Thyroid gland (tissue), 4 donors: ENCODE results near the gene KIF16B. TPM values are rescaled to one million over a fixed set of nuclear protein-coding genes. Genes with fewer than 3 reads are reported as not detected.

Experiments
- DNase-seq, 2 donors: peaks; one replicate each; pipeline ENCODE4 v3.0.0-alpha.2; 2019
- H3K27ac ChIP-seq, 3 donors: fragments of 200-600 bp; sonication (generic); 1 replicate in 2 of 3; 2 replicates in 1 of 3; pipeline ENCODE4 v1.5.1; 2016 to 2019; ENCODE audit warnings: mild to moderate bottlenecking in 1 of 3, moderate library complexity in 1 of 3
- H3K27me3 ChIP-seq: fragments of 200-600 bp; sonication (generic); one replicate; pipeline ENCODE4 v1.5.1; 2019
- H3K36me3 ChIP-seq, 2 donors: fragments of 200-600 bp; sonication (generic); one replicate each; pipeline ENCODE4 v1.5.1; 2016 to 2019
- H3K4me1 ChIP-seq, 2 donors: fragments of 200-600 bp; sonication (generic); one replicate each; pipeline ENCODE4 v1.5.1; 2017 to 2019
- H3K4me3 ChIP-seq, 3 donors: fragments of 200-600 bp; sonication (generic); replicated peaks in 1 of 3; 1 replicate in 2 of 3; 2 replicates in 1 of 3; pipeline ENCODE4 v1.5.1; 2016; ENCODE audit warnings: mild to moderate bottlenecking in 1 of 3
- H3K9me3 ChIP-seq: fragments of 200-600 bp; sonication (generic); one replicate; pipeline ENCODE4 v1.5.1; 2017
- POLR2A ChIP-seq, 2 donors: fragments of 450-650 bp; IDR thresholded peaks; one replicate each; pipeline ENCODE4 v1.6.1; 2017; ENCODE audit warnings: antibody characterized with exemption in 2 of 2, mild to moderate bottlenecking in 2 of 2, moderate library complexity in 1 of 2
- WGBS, 2 donors: methylation state at CpG; one replicate each; pipeline ENCODE4 v1.1.5; 2017; 5-methylcytosine and 5-hydroxymethylcytosine counted together
- intact Hi-C: fragments of 100-400 bp; cut with DNase I; formaldehyde crosslinking; loops from one replicate; pipeline ENCODE4 v1.15.1; 2023
- total RNA-seq, 4 donors: library from RNA; depleted of rRNA; stranded (reverse); fragments of >200 nt; gene quantifications; one replicate each; pipeline ENCODE4 v1.2.3, GENCODE V29; 2016
- TF ChIP-seq, protein P1 (sequence below), 6 experiments: fragments of 200-600 bp in 3 of 6; fragments of 450-650 bp in 3 of 6; sonication (generic) in 3 of 6; IDR thresholded peaks; one replicate each; pipeline ENCODE4 v1.5.1; 2016 to 2019; ENCODE audit warnings: antibody characterized with exemption in 6 of 6, mild to moderate bottlenecking in 2 of 6, inconsistent platforms in 1 of 6, moderate library complexity in 1 of 6

KIF16B gene
- total RNA-seq, 4 donors from 2014 or later = 18.5 to 32.8 (median 28.6) TPM

DNA sequence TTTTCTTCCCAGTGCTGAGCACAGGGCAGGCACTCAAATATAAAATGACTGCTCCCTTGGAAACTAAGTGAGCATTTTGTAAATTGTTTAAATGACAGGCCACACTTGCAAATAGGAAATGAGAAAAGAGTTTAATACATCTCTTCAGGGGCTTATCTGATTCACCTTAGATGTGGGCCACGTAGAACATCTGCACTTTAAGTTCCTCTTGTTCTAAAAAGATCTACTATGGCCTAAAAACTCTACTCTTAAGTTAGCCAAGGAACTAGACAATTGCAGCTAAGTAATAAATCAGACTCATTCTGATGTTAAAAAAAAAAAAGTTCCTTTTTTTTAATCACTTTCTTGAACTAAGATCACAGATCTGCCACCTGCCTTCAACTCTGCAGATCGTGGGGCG, 126.3 kb downstream of the KIF16B start:
- intact Hi-C loops = no loop called here
- TF ChIP-seq POLR2A (IDR thresholded peaks at IDR 0.05) = no peak
- TF ChIP-seq, protein P1, sequence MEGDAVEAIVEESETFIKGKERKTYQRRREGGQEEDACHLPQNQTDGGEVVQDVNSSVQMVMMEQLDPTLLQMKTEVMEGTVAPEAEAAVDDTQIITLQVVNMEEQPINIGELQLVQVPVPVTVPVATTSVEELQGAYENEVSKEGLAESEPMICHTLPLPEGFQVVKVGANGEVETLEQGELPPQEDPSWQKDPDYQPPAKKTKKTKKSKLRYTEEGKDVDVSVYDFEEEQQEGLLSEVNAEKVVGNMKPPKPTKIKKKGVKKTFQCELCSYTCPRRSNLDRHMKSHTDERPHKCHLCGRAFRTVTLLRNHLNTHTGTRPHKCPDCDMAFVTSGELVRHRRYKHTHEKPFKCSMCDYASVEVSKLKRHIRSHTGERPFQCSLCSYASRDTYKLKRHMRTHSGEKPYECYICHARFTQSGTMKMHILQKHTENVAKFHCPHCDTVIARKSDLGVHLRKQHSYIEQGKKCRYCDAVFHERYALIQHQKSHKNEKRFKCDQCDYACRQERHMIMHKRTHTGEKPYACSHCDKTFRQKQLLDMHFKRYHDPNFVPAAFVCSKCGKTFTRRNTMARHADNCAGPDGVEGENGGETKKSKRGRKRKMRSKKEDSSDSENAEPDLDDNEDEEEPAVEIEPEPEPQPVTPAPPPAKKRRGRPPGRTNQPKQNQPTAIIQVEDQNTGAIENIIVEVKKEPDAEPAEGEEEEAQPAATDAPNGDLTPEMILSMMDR (IDR thresholded peaks at IDR 0.05) = no peak
- WGBS, 2 donors = 93 to 94% methylated on average over 3 of the region's 3 CpGs

DNA sequence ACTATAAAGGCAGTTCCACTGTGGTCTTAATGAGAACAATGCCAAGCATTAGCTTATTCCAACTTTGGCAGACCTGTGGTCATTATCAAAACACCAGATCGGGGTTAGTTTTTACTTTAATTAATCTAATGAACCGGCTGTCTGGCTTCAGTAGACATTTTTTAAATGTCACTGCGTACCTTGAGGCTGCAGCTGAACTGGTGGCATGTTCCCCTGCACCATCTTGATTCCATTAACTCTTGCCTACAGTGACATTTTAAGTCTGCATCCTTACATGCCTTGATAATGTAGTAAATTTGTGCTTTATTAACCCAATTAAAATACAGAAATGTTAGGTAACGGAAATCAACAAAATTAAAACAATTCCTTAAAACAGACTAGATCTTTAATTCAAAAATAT, 127.0 kb downstream of the KIF16B start:
- Histone ChIP-seq H3K9me3 (no peaks in the 10 kb centered on the region), H3K27ac (peak overlapping the region in 1 of 3 donors; percentile 19), H3K36me3 (no peaks in the 10 kb centered on the region), H3K4me1 (peaks cover 16 to 35% of the 10 kb centered on the region in 2 donors), H3K27me3 (no peaks in the 10 kb centered on the region), H3K4me3 (no peak overlapping the region)
- WGBS, 2 donors = 56 to 63% methylated on average over 4 of the region's 4 CpGs
- no peak for DNase-seq
- intact Hi-C loops = no loop called here
- no peak for TF ChIP-seq POLR2A (IDR thresholded peaks at IDR 0.05)
- TF ChIP-seq, protein P1 (IDR thresholded peaks at IDR 0.05) = no peak

More for the DNA sequence above, 126.3 kb downstream of the KIF16B start:
- Histone ChIP-seq H3K27ac (no peak overlapping the region), H3K36me3 (no peaks in the 10 kb centered on the region), H3K27me3 (no peaks in the 10 kb centered on the region), H3K4me3 (no peak overlapping the region), H3K9me3 (no peaks in the 10 kb centered on the region), H3K4me1 (peaks cover 16 to 29% of the 10 kb centered on the region in 2 donors)
- no peak for DNase-seq

DNA sequence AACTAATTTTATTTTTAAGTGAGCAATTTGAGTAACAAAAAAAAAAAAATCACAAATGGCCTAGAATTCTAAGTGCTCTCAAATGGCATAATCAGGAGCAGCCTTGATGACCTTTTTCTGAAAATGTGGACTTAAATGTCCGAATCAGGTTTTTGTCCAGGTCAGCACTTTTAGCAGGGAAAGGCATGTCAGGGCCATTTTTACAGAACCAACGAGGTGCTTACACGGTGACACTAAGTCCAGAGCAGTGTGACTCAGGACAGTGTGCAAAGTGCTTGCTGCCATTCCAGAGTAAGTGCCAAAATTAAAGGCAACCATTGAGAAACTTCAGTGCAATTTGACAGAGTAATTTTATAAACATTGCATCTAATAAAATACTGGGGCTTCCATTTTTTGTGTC, 127.8 kb downstream of the KIF16B start:
- DNase-seq = peak; percentile 20 to 42
- Histone ChIP-seq H3K27me3 (no peaks in the 10 kb centered on the region), H3K9me3 (no peaks in the 10 kb centered on the region), H3K36me3 (no peaks in the 10 kb centered on the region), H3K4me3 (no peak overlapping the region), H3K27ac (peak overlapping the region in 1 of 3 donors; percentile 19), H3K4me1 (peaks cover 16 to 35% of the 10 kb centered on the region in 2 donors)
- TF ChIP-seq POLR2A (IDR thresholded peaks at IDR 0.05) = no peak
- TF ChIP-seq, protein P1 (IDR thresholded peaks at IDR 0.05) = no peak
- WGBS, 2 donors = 29 to 37% methylated on average over 3 of the region's 3 CpGs
- intact Hi-C loops = no loop called here

DNA sequence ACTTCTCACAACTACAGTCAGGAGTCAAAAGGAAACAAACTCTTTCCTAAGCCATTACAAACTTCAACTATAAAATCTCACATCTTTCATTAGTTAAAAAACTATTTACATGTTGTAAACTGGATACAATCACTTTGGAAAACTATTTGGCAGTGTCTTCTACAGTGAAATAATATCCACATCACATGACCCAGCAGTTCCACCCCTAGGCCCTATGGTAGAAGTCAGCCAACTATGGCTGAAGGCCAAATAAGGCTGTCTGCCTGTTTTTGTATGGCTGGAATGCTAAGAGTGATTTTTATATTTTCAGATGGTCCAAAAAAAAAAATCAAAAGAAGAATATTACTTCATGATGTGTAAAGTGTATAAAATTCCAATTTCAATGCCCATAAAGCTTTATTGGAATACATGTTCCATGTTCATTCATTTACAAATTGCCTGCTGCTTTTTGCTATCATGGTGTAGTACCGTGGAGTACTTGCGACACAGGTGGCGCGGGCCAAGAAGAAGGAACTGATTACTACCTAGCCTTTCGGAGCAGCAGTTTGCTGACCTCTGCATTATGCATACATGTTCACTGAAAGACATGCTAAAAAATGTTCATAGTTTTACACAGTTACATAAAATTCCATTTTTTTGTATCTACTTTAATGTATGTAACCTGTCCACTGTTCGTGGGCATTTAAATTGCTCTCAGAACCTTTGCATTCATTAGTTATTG, 129.0 kb downstream of the KIF16B start:
- Histone ChIP-seq H3K4me3 (no peak overlapping the region), H3K36me3 (no peaks in the 10 kb centered on the region), H3K27ac (no peak overlapping the region), H3K9me3 (no peaks in the 10 kb centered on the region), H3K4me1 (peaks cover 16 to 35% of the 10 kb centered on the region in 2 donors), H3K27me3 (no peaks in the 10 kb centered on the region)
- 95 to 98% methylated on average over 6 of the region's 6 CpGs for WGBS, 2 donors
- intact Hi-C loops = no loop called here
- TF ChIP-seq, protein P1 (IDR thresholded peaks at IDR 0.05) = no peak
- TF ChIP-seq POLR2A (IDR thresholded peaks at IDR 0.05) = no peak
- DNase-seq = no peak

DNA sequence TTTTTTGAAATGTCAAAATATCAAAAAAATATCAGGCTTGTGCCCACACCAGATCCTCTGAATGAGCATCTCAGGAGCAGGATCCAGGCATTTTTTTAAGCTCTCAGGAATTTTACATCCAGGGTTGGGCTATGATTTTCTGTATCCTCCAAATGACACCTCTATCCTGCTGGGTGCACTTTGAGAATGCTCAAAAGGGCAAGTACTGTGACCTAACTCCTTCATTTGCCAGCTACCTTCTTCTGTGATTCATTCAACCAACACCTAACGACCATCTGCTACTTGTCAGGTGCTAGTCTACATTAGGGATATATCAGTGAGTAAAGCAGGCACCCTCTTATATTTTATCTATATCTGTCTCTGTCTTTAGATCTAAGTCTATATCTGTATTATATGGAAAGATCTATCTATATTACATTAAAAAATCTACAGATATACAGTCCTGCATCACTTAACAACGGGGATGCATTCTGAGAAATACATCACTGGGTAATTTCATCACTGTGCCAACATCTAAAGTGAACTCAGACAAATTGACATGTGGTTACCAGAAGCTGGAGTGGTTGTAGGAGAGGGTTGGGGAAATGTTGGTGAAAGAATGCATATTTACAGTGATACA, 131.6 kb downstream of the KIF16B start:
- Histone ChIP-seq H3K36me3 (no peaks in the 10 kb centered on the region), H3K9me3 (no peaks in the 10 kb centered on the region), H3K27ac (no peak overlapping the region), H3K4me3 (no peak overlapping the region), H3K4me1 (peaks cover 16 to 35% of the 10 kb centered on the region in 2 donors), H3K27me3 (no peaks in the 10 kb centered on the region)
- TF ChIP-seq, protein P1 (IDR thresholded peaks at IDR 0.05) = no peak
- no peak for TF ChIP-seq POLR2A (IDR thresholded peaks at IDR 0.05)
- intact Hi-C loops = no loop called here
- WGBS, 2 donors = 66 to 68% methylated on average over 2 of the region's 2 CpGs
- no peak for DNase-seq
